Measurements from ENCODE around the gene SIRPA.

Gene SIRPA

DNA sequence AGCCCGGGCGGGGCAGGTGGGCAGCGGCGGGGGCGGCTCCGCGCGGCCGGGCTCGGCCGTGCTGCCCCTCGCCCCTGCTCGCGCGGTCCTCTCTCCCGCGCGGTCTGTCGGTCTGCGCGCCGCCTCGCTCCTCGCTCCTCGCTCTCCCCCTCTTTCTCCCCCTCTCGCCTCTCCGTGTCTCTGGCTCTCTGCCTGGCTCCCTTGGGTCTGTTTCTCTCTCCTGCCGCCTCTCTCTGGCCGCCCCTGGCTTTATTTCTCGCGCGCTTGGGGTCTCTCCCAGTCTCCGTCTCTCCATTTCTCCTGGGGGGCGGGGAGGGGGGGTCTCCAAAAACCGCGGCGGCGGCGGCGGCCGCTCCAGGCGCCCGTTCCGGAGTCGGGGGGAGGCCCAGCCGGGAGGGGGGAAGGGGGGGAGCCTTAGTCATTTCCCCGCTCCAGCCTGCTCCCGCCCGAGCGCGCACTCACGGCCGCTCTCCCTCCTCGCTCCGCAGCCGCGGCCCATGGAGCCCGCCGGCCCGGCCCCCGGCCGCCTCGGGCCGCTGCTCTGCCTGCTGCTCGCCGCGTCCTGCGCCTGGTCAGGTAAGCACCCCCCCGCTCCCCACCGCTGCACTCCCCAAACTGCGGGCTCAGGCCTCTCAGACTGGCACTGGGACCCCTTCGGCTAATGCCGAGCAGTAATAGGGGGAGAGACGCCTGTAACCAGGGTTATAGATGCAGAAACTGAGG, at the start of gene SIRPA:
SIRPA (plus strand) TSS at position 457 of the 723 bp plus-strand sequence; CDS start at position 498, 41 bp downstream.
- no peak for DNase-seq

DNA sequence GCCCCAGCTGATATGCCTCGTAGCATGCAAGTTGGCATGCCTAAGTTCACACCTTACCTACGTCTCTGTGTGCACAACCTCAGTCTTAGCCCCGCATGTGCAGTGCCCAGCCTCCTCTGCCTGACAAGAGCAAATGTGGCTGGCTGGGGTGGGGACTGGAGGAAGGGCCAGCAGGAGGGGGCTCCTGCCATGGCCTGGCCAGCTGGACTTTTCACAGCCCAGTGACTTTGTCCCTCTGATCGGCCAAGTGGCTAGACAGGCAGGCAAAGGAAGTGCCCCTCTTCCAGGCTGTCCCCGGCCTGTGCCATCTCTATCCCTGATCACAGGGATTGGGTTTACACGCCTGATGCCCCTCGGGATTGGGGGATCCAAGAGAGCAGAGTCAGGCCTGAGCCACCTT, 49.5 kb upstream of the SIRPA start:
- no peak for DNase-seq

GRCh38 chr20:1846341-1846740, 48.9 kb upstream of the SIRPA start:
- DNase-seq = no peak

DNA sequence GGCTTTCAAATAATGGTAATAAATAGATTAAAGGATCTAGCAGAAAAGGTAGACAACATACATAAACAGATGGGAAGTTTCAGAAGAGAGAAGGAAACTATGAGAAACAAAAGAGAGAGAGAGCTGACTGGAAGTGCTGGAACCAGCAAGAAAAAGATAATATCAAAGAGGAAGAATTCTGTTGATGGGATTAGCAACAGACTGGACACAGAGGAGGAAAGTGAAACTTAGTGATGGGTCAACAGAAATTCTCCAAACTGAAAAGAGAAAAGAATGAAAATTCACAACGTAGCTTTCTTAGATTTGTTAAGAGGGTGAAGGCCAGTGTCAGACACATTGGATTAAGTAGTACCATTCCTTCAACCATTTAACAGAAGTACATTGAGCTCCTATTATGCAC, 48.3 kb upstream of the SIRPA start:
- no peak for DNase-seq

DNA sequence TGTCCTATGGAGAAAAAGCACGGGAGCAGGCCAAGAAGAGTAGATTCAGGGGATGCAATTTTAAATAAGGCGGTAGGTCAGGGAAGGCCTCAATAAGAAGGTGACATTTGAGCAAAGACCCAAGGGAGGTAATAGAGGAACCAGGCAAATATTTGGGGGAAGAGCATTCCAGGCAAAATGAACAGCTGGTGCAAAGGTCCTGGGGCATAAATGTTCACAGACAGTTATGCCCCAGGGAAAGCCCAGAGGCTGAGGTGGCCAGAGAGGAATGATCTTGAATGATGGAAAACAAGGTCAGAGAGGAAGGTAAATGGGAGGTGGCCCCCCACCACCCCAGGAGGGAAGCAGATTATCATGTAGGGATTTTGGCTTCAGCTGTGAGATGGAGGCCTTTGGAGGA, 47.4 kb upstream of the SIRPA start:
- DNase-seq = no peak

DNA sequence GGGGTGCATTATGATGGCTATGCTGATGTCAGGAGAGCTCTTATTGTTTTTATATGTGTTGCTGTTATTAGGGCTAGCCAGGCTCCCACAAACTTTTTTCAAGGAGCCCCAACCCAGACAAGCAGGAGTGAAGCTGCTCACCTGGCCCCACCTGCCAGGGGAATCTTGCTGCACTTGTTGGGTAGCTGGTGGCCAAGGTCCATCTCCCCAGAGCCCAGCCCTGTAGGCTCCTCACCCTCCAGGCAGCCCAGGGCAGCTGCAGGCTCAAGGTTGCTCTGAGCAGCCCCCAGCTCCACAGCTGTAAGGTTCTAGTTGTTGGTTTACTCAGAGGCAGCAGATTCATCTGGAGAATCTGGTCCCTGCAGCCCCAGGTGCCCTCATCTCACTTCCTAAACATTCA, 46.8 kb upstream of the SIRPA start:
- no peak for DNase-seq

GRCh38 chr20:1851396-1851795, 43.8 kb upstream of the SIRPA start:
- no peak for DNase-seq

DNA sequence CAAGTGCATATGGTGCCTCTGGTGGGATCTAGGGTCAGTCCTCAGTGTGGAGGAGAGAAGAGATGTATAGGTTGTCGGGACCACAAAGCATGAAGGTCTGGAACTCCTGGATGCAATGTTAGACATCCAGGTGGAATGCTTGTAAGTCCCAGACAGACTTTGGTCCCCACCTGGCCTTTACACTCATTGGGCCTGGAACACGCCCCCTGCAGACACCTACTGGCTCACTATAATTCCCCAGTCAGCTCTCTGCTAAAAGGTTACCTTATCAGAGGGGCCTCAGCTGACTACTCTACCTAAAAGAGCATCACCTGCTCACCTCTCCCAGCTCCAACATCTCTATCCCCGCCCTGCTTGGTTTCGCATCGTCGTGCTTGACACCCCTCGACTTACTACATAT, 41.7 kb upstream of the SIRPA start:
- DNase-seq = no peak

GRCh38 chr20:1854246-1854645, 41.0 kb upstream of the SIRPA start:
- DNase-seq = no peak

GRCh38 chr20:1855109-1855508, 40.1 kb upstream of the SIRPA start:
- DNase-seq = no peak

DNA sequence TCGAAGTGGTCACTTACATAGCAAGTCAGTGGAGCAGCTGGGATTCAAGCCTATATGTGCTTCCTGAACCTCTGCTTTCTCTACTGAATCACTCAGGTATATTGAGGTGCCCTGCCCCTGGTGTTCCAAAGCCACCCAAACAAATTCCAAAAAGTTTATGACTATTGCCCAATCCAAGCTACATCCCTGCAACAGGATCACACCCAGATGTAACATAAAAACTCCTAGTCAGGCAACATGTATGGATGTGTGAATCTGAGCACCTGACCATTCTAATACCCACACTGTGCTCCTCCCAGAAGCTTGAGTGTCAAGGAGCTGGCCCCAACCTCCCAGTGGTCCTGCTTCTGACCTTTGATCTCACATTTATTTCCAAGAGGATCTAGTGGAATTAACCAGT, 39.5 kb upstream of the SIRPA start:
- no peak for DNase-seq

DNA sequence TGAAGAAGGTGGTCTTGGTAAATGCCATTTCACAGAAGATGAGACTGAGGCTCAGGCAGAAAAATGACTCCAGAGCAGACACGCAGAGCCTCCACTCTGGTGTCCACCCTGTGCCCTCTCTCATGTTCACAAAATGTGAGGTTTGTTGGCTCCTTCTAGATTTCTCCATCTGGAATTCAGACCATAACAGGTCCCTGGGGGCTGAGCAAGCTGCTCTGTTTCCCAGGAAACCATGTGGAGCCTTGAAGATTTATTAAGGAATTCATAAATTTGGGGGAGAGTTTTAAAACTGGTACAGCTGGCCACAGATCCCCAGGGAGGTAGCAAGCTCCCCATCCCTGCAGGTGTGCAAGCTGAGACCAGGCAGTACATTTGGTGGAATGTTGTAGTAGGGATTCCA, 38.8 kb upstream of the SIRPA start:
- DNase-seq = no peak

- DNase-seq = no peak
These were observed 37.7 kb upstream of the SIRPA start for GRCh38 chr20:1857466-1857865.

DNA sequence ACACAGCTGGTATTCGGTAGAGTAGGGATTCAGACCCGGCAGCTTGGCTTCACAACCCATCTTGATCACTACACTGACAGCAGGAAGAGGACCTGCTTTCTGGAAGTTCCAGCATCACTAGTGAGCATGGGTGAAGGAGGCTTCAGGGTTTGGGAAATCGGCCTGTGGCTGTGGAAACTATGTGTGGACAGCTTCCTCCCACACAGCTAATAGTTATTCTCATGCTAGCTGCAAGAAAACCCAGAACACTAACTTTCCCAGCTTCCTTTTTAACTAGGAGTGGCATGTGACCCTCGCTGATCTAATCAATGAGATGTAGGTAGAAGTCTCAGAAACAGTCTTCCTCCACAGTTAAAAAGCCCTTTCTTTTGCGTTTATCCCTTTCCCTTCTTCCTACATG, 36.3 kb upstream of the SIRPA start:
- DNase-seq = no peak

DNA sequence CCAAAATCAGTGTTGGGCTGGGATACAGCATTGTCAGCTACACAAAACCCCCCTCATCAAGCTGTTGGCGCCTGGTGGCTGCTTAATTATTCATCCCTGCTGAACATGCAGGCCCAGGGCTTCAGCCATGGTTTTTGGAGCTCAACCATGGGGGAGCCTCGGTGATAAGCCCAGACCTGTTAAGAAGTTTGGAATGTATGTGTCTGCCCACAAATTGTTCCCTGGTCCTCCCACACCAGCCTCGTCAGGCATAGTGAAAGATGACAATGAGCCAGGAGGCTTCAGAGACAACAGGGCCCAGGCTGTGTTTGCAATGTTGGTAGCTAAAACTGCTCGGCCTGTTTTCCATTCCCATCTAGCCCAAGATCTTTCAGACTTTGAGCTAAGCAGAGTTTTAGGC, 34.8 kb upstream of the SIRPA start:
- no peak for DNase-seq

DNA sequence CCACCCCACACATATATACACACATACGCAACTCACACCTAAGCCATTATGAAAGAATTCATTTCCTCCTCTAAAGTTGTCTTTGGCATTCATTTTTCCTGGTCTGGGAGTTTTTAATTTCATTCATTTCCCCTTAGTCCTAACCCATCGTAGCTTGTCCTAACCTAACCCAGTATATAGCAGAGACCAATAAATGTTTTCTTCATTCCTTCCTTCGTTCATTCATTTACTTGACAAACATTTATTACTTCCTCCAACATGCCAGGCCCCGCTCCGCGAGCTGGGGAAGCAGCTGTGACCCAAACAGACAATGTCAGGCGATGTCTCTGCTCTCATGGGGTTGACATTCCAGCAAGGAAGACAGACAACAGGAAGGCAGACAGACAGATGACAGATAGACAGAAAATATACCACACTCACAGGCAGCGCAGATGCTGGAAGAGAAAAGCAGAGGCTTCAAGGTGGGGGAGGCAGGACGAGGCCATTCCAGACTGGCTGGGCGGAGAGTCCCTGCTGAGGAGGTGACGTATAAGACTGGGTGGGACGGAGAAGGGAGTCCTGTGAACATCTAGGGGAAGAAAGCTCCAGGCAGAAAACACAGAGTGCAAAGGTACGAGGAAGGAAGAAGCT, 33.7 kb upstream of the SIRPA start:
- no peak for DNase-seq

- DNase-seq = no peak
These were observed 33.1 kb upstream of the SIRPA start for GRCh38 chr20:1861996-1862662.

DNA sequence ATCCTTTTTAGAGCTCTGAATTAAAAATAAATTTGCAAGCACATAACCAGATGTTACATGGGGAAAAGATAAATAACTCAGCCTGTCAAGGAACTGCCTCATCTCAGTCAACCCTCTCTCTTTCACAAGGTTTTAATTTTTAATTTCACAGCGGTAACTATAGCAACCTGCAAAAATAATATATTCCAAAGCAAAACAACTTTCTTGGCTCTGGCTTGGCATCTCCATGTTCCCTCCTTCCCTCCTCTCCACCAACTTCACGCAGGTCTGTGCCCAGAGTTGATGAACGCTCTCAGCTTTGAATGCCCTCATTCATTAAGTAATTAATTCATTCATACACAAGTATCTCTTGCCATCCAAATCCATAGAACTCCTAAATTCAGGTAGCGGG, 32.5 kb upstream of the SIRPA start:
- DNase-seq = no peak

DNA sequence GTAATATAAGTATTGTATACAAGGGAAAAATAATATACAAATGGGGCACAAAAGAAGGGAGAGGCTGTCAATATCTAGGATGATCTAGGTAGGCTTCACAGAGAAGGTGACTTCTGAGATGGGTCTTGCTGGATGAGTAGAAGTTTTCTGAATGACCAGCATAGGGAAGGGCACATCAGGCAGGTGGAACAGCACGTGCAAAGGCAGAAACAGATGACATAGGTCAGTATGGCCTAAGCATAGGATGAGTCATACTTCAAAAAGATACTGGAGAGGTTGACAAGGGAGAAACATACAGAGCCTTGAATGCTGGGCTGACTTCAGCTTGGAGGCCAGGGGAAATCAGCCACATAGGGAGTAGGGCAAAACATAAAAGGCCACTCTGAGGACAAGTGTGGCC, 31.9 kb upstream of the SIRPA start:
- no peak for DNase-seq

DNA sequence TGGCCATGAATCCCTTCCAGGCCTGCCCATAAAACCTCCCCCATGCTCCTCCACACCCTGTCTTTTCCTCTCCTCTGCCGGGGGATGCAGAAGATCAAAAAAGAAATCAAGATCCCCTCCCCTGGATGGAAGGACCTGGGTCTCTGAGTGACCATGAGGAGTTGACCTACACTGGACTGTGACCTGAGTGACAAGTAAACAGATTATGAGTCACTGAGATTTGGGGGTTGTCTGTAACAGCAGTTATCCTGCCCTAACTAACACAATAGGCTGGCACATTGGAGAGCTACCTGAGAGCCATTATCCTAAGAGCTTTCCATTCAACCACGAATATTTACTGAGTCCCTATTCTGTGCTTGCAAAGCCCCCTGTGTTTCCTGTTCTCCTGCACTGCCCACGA, 28.4 kb upstream of the SIRPA start:
- DNase-seq = no peak

- DNase-seq = no peak
These were observed 27.5 kb upstream of the SIRPA start for GRCh38 chr20:1867495-1868260.

DNA sequence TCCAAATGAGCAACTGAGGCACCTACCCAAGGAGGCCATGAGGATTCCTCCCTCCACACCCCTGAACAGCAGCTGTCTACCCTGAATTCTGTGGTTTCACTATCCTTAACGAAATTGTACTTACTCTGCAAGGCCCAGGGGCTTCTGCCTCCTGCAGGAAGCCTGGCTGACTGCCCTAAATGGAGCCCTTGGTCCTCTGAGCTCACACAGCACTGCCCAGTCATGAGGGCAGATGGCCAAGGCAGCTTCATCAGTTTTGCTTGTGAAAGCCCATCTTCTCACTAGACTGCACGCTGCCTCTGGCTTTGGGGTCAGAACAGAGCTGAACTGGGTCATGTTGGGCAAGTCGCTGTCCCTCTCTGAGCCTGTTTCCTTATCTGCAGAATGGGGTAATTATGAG, 26.4 kb upstream of the SIRPA start:
- no peak for DNase-seq

DNA sequence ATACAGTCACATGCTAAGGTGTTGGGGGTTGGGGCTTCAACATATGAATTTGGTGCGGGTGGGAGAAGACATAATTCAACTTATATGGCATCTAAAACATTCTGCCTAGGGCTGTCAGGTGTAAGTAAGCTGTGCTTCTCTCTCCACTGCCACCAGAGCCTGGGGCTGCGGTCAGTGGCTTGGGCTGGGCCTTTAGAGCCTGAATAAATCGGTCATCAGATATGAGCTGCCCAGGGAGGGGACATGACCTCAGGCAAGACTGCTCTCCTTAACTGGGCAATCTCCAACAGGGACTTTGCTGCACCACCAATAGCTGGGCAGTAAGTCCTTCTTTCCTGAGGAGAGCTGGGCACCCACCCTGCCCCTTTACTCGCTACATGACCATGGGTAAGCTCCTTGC, 24.9 kb upstream of the SIRPA start:
- no peak for DNase-seq
